ENCODE results near the gene ARAF. TPM values are rescaled to one million over a fixed set of nuclear protein-coding genes. Genes with fewer than 3 reads are reported as not detected.

ARAF gene
- total and polyA plus RNA-seq, 2 of the 8 experiments (the other 6 are each of a cell fraction or from before 2014, with no cell fraction given) = 39.0 to 45.2 TPM

GRCh38 chrX:47561659-47562151, 700 bp downstream of the ARAF start:
- ChIA-PET POLR2A (ENCODE audit: partially characterized antibody) (interaction anchor here (0.9 to 1.6 kb wide), 3 partner anchors 12 to 47 kb away, joined by 3 to 6 read pairs (median 5); no protein-coding TSS in a partner anchor), CTCF (ENCODE audit: partially characterized antibody) (interaction anchor here (0.7 to 1.8 kb wide), 5 partner anchors 18 to 151 kb away, joined by 3 to 4 read pairs (median 4); no protein-coding TSS in a partner anchor)
- Histone ChIP-seq H3K27me3 (replicated peaks in 1 of 4; ENCODE audit: control insufficient read depth in 3 of 4, extremely low read depth in 1 of 4, insufficient read depth in 3 of 4, low read length in 3 of 4) (no peaks in the 10 kb centered on the region), H4K20me1 (replicated peaks in 1 of 2; ENCODE audit: control insufficient read depth in 1 of 2, insufficient read depth in 2 of 2, low read length in 2 of 2) (peaks cover 0 to 2% of the 10 kb centered on the region in 2 experiments), H3K23ac (ENCODE audit: insufficient read length) (no peak overlapping the region), H2BK15ac (ENCODE audit: low read length) (no peak overlapping the region), H2BK20ac (ENCODE audit: low read length) (no peak overlapping the region), H3K18ac (ENCODE audit: extremely low read depth, low read length) (no peak overlapping the region), H3K14ac (ENCODE audit: insufficient read length) (no peak overlapping the region), H3K27ac (ENCODE audit: low read depth, low read length) (peak overlapping the region; percentile 90; the same call in 1 of the 2 replicates), H3K79me2 (ENCODE audit: control insufficient read depth in 1 of 2, insufficient read depth in 2 of 2, low read length in 2 of 2) (peaks cover 0 to 7% of the 10 kb centered on the region in 2 experiments; a peak in 1 of 4 replicates), H3K9ac (replicated peaks in 1 of 4; ENCODE audit: extremely low read depth in 1 of 4, low read depth in 3 of 4, low read length in 3 of 4) (peak overlapping the region in 3 of 4 experiments; percentile 29 to 87 (median 70); a peak in 5 of 7 replicates), H3K79me1 (ENCODE audit: low read depth, low read length) (no peaks in the 10 kb centered on the region), H3K4me1 (replicated peaks in 1 of 4; ENCODE audit: control insufficient read depth in 3 of 4, insufficient read depth in 4 of 4, low read length in 3 of 4) (no peaks in the 10 kb centered on the region), H2BK5ac (ENCODE audit: low read depth, low read length) (no peak overlapping the region; the same call in 1 of the 2 replicates), H2AFZ (ENCODE audit: low read length) (no peak overlapping the region), H4K5ac (ENCODE audit: insufficient read length, low read depth, low read length) (no peak overlapping the region), H4K91ac (replicated peaks; ENCODE audit: insufficient read length, low read length) (no peak overlapping the region), H3K23me2 (ENCODE audit: low read depth, low read length) (peaks cover 5% of the 10 kb centered on the region), H4K8ac (ENCODE audit: extremely low read depth, insufficient read depth, low read length) (no peak overlapping the region), H3K56ac (replicated peaks; ENCODE audit: insufficient read length, low read depth, low read length) (peak overlapping the region; percentile 25), H2BK120ac (replicated peaks; ENCODE audit: low read depth, low read length) (no peak overlapping the region), H2AK5ac (ENCODE audit: low read depth, low read length) (no peak overlapping the region), H3K4me2 (ENCODE audit: insufficient read depth in 1 of 2, low read depth in 2 of 2, low read length in 2 of 2) (peak overlapping the region; percentile 78 to 92), H3K9me3 (ENCODE audit: insufficient read depth in 2 of 2, low read depth in 1 of 2, low read length in 1 of 2) (no peaks in the 10 kb centered on the region), H2BK12ac (ENCODE audit: low read depth, low read length) (no peak overlapping the region), H3K4ac (replicated peaks; ENCODE audit: insufficient read length, low read depth, low read length) (no peak overlapping the region), H3K36me3 (ENCODE audit: control insufficient read depth in 2 of 4, insufficient read depth in 4 of 4, low read length in 3 of 4) (peaks cover 4 to 28% (median 12%) of the 10 kb centered on the region in 4 experiments; a peak in 7 of 8 replicates), H3K4me3 (ENCODE audit: extremely low read depth in 1 of 4, insufficient read depth in 2 of 4, low read depth in 3 of 4, low read length in 4 of 4) (peak overlapping the region; percentile 69 to 98 (median 84))
- DNase-seq (ENCODE audit: low read depth in 1 of 2, low spot score in 2 of 2) = no peak
- no peak for FAIRE-seq
- 14% methylated on average over 7 of the region's 9 CpGs; no CpG with 5 or more reads in 1 of the 2 experiments for WGBS, 2 experiments (ENCODE audit: extremely low coverage in 1 of 2, insufficient coverage in 1 of 2, insufficient read length in 1 of 2, insufficient replicate concordance in 2 of 2, low coverage in 1 of 2, low lambda C conversion rate in 2 of 2, missing lambda C conversion rate in 1 of 2)
- no peak for TF ChIP-seq GTF2F1 (IDR thresholded peaks at IDR 0.05; ENCODE audit: borderline replicate concordance, low read depth, low read length)

All from H1 (cell line).